Endothelial cell of umbilical vein (primary cell): Measurements from ENCODE around the gene FYCO1. TPM values are rescaled to one million over a fixed set of nuclear protein-coding genes. Genes with fewer than 3 reads are reported as not detected.

ENCODE experiments used
- BruUV-seq: library from RNA; stranded (reverse); fragments of 400-500 nt; replicated peaks from 2 replicates; lab custom pipeline; 2021; lab: Mats Ljungman, UMichigan
- CTCF ChIA-PET: fragments of 300-600, 350-600 bp; sonication (Branson Sonifier 250); formaldehyde crosslinking; loops from one replicate; lab custom pipeline; 2021; ENCODE audit warnings: antibody characterized with exemption, inconsistent platforms; lab: Charles Lee
- POLR2A ChIA-PET: fragments of 300-600, 350-600 bp; sonication (Branson Sonifier 250); formaldehyde crosslinking; loops from one replicate; lab custom pipeline; 2021; ENCODE audit warnings: antibody characterized with exemption, inconsistent platforms; lab: Charles Lee
- DNase-seq: peaks from one replicate; pipeline ENCODE4 v3.0.0-alpha.2; 2011; ENCODE audit warnings: low read depth, low spot score
- FAIRE-seq: peaks from 2 replicates; lab custom pipeline; 2011; peaks lifted over from hg19 to GRCh38; lab: Jason Lieb, UNC
- H2AFZ ChIP-seq: 2 replicates; pipeline ENCODE4 v1.6.0; 2012; ENCODE audit warnings: low read depth, low read length, control low read depth, inconsistent platforms
- H3K27ac ChIP-seq: 2 replicates; pipeline ENCODE4 v1.5.1; 2011; ENCODE audit warnings: low read depth, mild to moderate bottlenecking, control low read depth, low read length, moderate library complexity; ENCODE audit not compliant: insufficient read depth
- H3K27me3 ChIP-seq, 2 experiments: 2 replicates each; pipeline versions ENCODE4 v1.6.0 to v1.6.1; 2011; ENCODE audit warnings: low read length in 2 of 2, mixed read lengths in 1 of 2; ENCODE audit not compliant: control insufficient read depth in 2 of 2, insufficient read depth in 2 of 2
- H3K36me3 ChIP-seq, 2 experiments: 2 replicates in 1 of 2; 3 replicates in 1 of 2; pipeline ENCODE4 v1.5.1; 2011; ENCODE audit warnings: low read length in 2 of 2, mild to moderate bottlenecking in 1 of 2, moderate library complexity in 1 of 2; ENCODE audit not compliant: control insufficient read depth in 2 of 2, insufficient read depth in 2 of 2; ENCODE audit errors: extremely low read depth in 1 of 2
- H3K4me1 ChIP-seq: 3 replicates; pipeline ENCODE4 v1.5.1; 2011; ENCODE audit warnings: mild to moderate bottlenecking, low read length; ENCODE audit not compliant: control insufficient read depth, insufficient read depth; ENCODE audit errors: extremely low read depth
- H3K4me2 ChIP-seq: 2 replicates; pipeline ENCODE4 v1.6.1; 2011; ENCODE audit warnings: low read length, control low read depth, mixed read lengths; ENCODE audit not compliant: insufficient read depth
- H3K4me3 ChIP-seq, 3 experiments: fragments of 200-600 bp in 1 of 3; sonication (generic), shearing (Covaris generic) in 1 of 3; replicated peaks in 1 of 3; 2 replicates each; pipeline ENCODE4 v1.5.1; 2011 to 2016; ENCODE audit warnings: control low read depth in 3 of 3, low read length in 3 of 3, mild to moderate bottlenecking in 2 of 3, inconsistent platforms in 1 of 3, low read depth in 1 of 3, moderate library complexity in 1 of 3; ENCODE audit not compliant: insufficient read depth in 1 of 3
- H3K79me2 ChIP-seq: 2 replicates; pipeline ENCODE4 v1.6.0; 2012; ENCODE audit warnings: low read length, inconsistent platforms; ENCODE audit not compliant: control insufficient read depth, insufficient read depth
- H3K9ac ChIP-seq: replicated peaks from 2 replicates; pipeline ENCODE3; 2011; ENCODE audit warnings: low read length, control low read depth; ENCODE audit not compliant: insufficient read depth; ENCODE audit errors: extremely low read depth
- H3K9me1 ChIP-seq: replicated peaks from 3 replicates; pipeline ENCODE4 v1.6.0; 2011; ENCODE audit warnings: mild to moderate bottlenecking, low read length; ENCODE audit not compliant: control insufficient read depth, insufficient read depth; ENCODE audit errors: extremely low read depth
- H3K9me3 ChIP-seq: replicated peaks from 2 replicates; pipeline ENCODE4 v1.5.1; 2012; ENCODE audit warnings: low read length, inconsistent platforms; ENCODE audit not compliant: control insufficient read depth, insufficient read depth
- H4K20me1 ChIP-seq: replicated peaks from 2 replicates; pipeline ENCODE3; 2011; ENCODE audit warnings: mild to moderate bottlenecking, low read length; ENCODE audit not compliant: control insufficient read depth, insufficient read depth; ENCODE audit errors: extremely low read depth
- CTCF ChIP-seq, 2 donors: IDR thresholded peaks; 1 replicate in 1 of 2; 2 replicates in 1 of 2; pipeline ENCODE4 v1.5.1; 2011; ENCODE audit warnings: low read length in 2 of 2, mild to moderate bottlenecking in 2 of 2, moderate library complexity in 2 of 2, control low read depth in 1 of 2, inconsistent platforms in 1 of 2, low read depth in 1 of 2; ENCODE audit not compliant: insufficient read depth in 1 of 2; ENCODE audit errors: extremely low read depth in 1 of 2
- GATA2 ChIP-seq: IDR thresholded peaks from 2 replicates; pipeline ENCODE4 v1.7.0; 2011; ENCODE audit warnings: low read depth, mild to moderate bottlenecking, moderate library complexity, mixed read lengths, low read length; ENCODE audit not compliant: insufficient read length, insufficient read depth
- JUN ChIP-seq: IDR thresholded peaks from 2 replicates; pipeline ENCODE4 v1.6.1; 2011; ENCODE audit warnings: borderline replicate concordance, low read depth; ENCODE audit not compliant: insufficient read length, insufficient read depth
- MYC ChIP-seq: IDR thresholded peaks from one replicate; pipeline ENCODE4 v1.6.1; 2011; ENCODE audit warnings: mild to moderate bottlenecking, low read depth, low read length
- POLR2A ChIP-seq: IDR thresholded peaks from 2 replicates; pipeline ENCODE4 v1.6.1; 2012; ENCODE audit warnings: low read depth, mild to moderate bottlenecking, control low read depth, low read length
- POLR2AphosphoS5 ChIP-seq: IDR thresholded peaks from 2 replicates; pipeline ENCODE4 v1.6.1; 2012; ENCODE audit warnings: low read depth, mild to moderate bottlenecking, control low read depth, low read length, moderate library complexity; ENCODE audit not compliant: insufficient read depth
- dilution Hi-C: fragments of 300-500 bp; cut with MboI; formaldehyde crosslinking; loops from one replicate; pipeline ENCODE4 v1.15.0; 2019; ENCODE audit warnings: low sequenced_read_pairs; ENCODE audit not compliant: extremely low pct_ligation_motif_present
- intact Hi-C: fragments of 100-400 bp; cut with micrococcal nuclease; formaldehyde crosslinking; loops from one replicate; pipeline ENCODE4 v1.10.0; 2022
- polyA plus RNA-seq, 4 experiments: library from polyadenylated mRNA; depleted of rRNA in 3 of 4; stranded (reverse) in 3 of 4; unstranded in 1 of 4; fragments of >200 nt; gene quantifications; 2 replicates each; pipeline versions ENCODE4 v1.2.1 to v1.2.3, GENCODE V29; 2011 to 2012; ENCODE audit warnings: missing spikeins in 1 of 4
- total RNA-seq: library from RNA; stranded (reverse); gene quantifications from 2 replicates; pipeline ENCODE4 v1.2.3, GENCODE V29; 2021
- TF ChIP-seq, protein P1 (sequence below): IDR thresholded peaks from 2 replicates; pipeline ENCODE4 v1.6.1; 2011; ENCODE audit not compliant: insufficient read depth, insufficient read length

FYCO1 gene
- total and polyA plus RNA-seq, 2 donors (not counting 3 experiments of a cell fraction or from before 2014, with no cell fraction given) = 13.9 to 20.8 TPM

GRCh38 chr3:45968149-45968548 is 27.5 kb downstream of the FYCO1 start:
- POLR2A ChIA-PET = interaction anchor here (0.5 kb wide), 1 partner anchor 422 kb away, joined by 3 read pairs; no protein-coding TSS in a partner anchor
- H3K27me3 ChIP-seq = no peaks in the 10 kb centered on the region
- H3K9ac ChIP-seq = no peak overlapping the region
- dilution Hi-C loops (no loop called here), intact Hi-C loops (no loop called here)
- TF ChIP-seq POLR2AphosphoS5 (no peak), JUN (no peak), MYC (no peak), POLR2A (no peak), GATA2 (no peak), CTCF (IDR thresholded peaks at IDR 0.05; ENCODE audit: extremely low read depth in 1 of 2, insufficient read depth in 1 of 2, low read depth in 1 of 2, low read length in 2 of 2) (no peak)
- TF ChIP-seq, protein P1, sequence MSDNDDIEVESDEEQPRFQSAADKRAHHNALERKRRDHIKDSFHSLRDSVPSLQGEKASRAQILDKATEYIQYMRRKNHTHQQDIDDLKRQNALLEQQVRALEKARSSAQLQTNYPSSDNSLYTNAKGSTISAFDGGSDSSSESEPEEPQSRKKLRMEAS = no peak
- no peaks in the 10 kb centered on the region for H3K9me3 ChIP-seq
- H2AFZ ChIP-seq = no peak overlapping the region
- H3K4me1 ChIP-seq = no peaks in the 10 kb centered on the region
- H3K79me2 ChIP-seq = no peaks in the 10 kb centered on the region
- H3K4me3 ChIP-seq = no peak overlapping the region
- BruUV-seq = TSS peak; percentile 41
- FAIRE-seq (no peak), DNase-seq (no peak)
- H3K4me2 ChIP-seq = no peak overlapping the region
- H3K27ac ChIP-seq = no peak overlapping the region
- CTCF ChIA-PET = interaction anchor here (1.0 to 3.5 kb wide), 5 partner anchors 21 to 120 kb away, joined by 3 to 16 read pairs (median 4); no protein-coding TSS in a partner anchor
- peaks cover 6 to 53% of the 10 kb centered on the region in 2 experiments for H3K36me3 ChIP-seq
- no peaks in the 10 kb centered on the region for H4K20me1 ChIP-seq
- no peaks in the 10 kb centered on the region for H3K9me1 ChIP-seq
